ENCODE data around the gene ADCY2. TPM values are rescaled to one million over a fixed set of nuclear protein-coding genes. Genes with fewer than 3 reads are reported as not detected.

ADCY2 gene
- total and polyA plus RNA-seq, 4 experiments from 2014 or later: not detected

- Mint-ChIP-seq H3K36me3 (no peaks in the 10 kb centered on the region), H3K9me3 (peaks cover 0 to 3% (median 0%) of the 10 kb centered on the region in 8 donors), H3K4me1 (peaks cover 14 to 25% (median 19%) of the 10 kb centered on the region in 4 donors), H3K27ac (no peak overlapping the region), H3K4me3 (peak overlapping the region in 6 of 8 donors; percentile 29 to 73 (median 61)), H3K27me3 (peaks cover 48 to 52% of the 10 kb centered on the region in 2 donors)
- peaks cover 20% of the 10 kb centered on the region for H3K4me1 ChIP-seq (ENCODE audit: insufficient read depth, low read length)
- intact Hi-C loops (cut with micrococcal nuclease): no loop called here
- no peak overlapping the region for H3K4me3 ChIP-seq (ENCODE audit: low read length in 2 of 2)
- H3K27me3 ChIP-seq (ENCODE audit: insufficient read depth, low read length): no peaks in the 10 kb centered on the region
- peak; percentile 28 to 55 (median 43) for DNase-seq
- no peaks in the 10 kb centered on the region for H3K9me3 ChIP-seq (ENCODE audit: control insufficient read depth in 1 of 2, low read length in 2 of 2)
- CTCF ChIA-PET (ENCODE audit: partially characterized antibody): interaction anchor here (1.1 kb wide), 1 partner anchor 37 kb away, joined by 3 read pairs; no protein-coding TSS in a partner anchor
- POLR2A ChIA-PET (ENCODE audit: partially characterized antibody): no interaction called here
- no peak overlapping the region for H3K27ac ChIP-seq (ENCODE audit: low read depth, low read length)
- H3K36me3 ChIP-seq (ENCODE audit: insufficient read depth, low read length): no peaks in the 10 kb centered on the region
Measured at GRCh38 chr5:7779019-7780005, 383.4 kb downstream of the ADCY2 start.

GRCh38 chr5:7781899-7782298, 386.0 kb downstream of the ADCY2 start:
- H3K4me3 ChIP-seq (ENCODE audit: low read length in 2 of 2): no peak overlapping the region
- H3K36me3 ChIP-seq (ENCODE audit: insufficient read depth, low read length): no peaks in the 10 kb centered on the region
- no peaks in the 10 kb centered on the region for H3K9me3 ChIP-seq (ENCODE audit: control insufficient read depth in 1 of 2, low read length in 2 of 2)
- no peak overlapping the region for H3K27ac Mint-ChIP-seq
- peaks cover 14 to 25% (median 19%) of the 10 kb centered on the region in 4 donors for H3K4me1 Mint-ChIP-seq
- ChIA-PET CTCF (ENCODE audit: partially characterized antibody) (no interaction called here), POLR2A (ENCODE audit: partially characterized antibody) (no interaction called here)
- H3K27me3 ChIP-seq (ENCODE audit: insufficient read depth, low read length): no peaks in the 10 kb centered on the region
- H3K36me3 Mint-ChIP-seq: no peaks in the 10 kb centered on the region
- intact Hi-C loops (cut with micrococcal nuclease): no loop called here
- no peak overlapping the region for H3K27ac ChIP-seq (ENCODE audit: low read depth, low read length)
- no peak overlapping the region for H3K4me3 Mint-ChIP-seq
- peaks cover 20% of the 10 kb centered on the region for H3K4me1 ChIP-seq (ENCODE audit: insufficient read depth, low read length)
- peaks cover 46 to 54% of the 10 kb centered on the region in 2 donors for H3K27me3 Mint-ChIP-seq
- DNase-seq: no peak
- peaks cover 0 to 3% (median 0%) of the 10 kb centered on the region in 8 donors for H3K9me3 Mint-ChIP-seq

GRCh38 chr5:7784683-7785380, 388.9 kb downstream of the ADCY2 start:
- ChIA-PET POLR2A (ENCODE audit: partially characterized antibody) (no interaction called here), CTCF (ENCODE audit: partially characterized antibody) (no interaction called here)
- DNase-seq: no peak
- Mint-ChIP-seq H3K4me3 (no peak overlapping the region), H3K27ac (no peak overlapping the region), H3K36me3 (no peaks in the 10 kb centered on the region), H3K27me3 (peaks cover 41 to 46% of the 10 kb centered on the region in 2 donors), H3K9me3 (peaks cover 0 to 3% (median 0%) of the 10 kb centered on the region in 8 donors), H3K4me1 (peaks cover 2 to 10% (median 4%) of the 10 kb centered on the region in 4 donors)
- no peaks in the 10 kb centered on the region for H3K27me3 ChIP-seq (ENCODE audit: insufficient read depth, low read length)
- no peak overlapping the region for H3K27ac ChIP-seq (ENCODE audit: low read depth, low read length)
- no peaks in the 10 kb centered on the region for H3K36me3 ChIP-seq (ENCODE audit: insufficient read depth, low read length)
- intact Hi-C loops (cut with micrococcal nuclease): no loop called here
- no peak overlapping the region for H3K4me3 ChIP-seq (ENCODE audit: low read length in 2 of 2)
- peaks cover 1% of the 10 kb centered on the region for H3K4me1 ChIP-seq (ENCODE audit: insufficient read depth, low read length)
- H3K9me3 ChIP-seq (ENCODE audit: control insufficient read depth in 1 of 2, low read length in 2 of 2): no peaks in the 10 kb centered on the region

GRCh38 chr5:7787770-7788169, 391.8 kb downstream of the ADCY2 start:
- no peaks in the 10 kb centered on the region for H3K27me3 ChIP-seq (ENCODE audit: insufficient read depth, low read length)
- no peak for DNase-seq
- Mint-ChIP-seq H3K27ac (no peak overlapping the region), H3K27me3 (peaks cover 23 to 33% of the 10 kb centered on the region in 2 donors), H3K4me3 (no peak overlapping the region), H3K4me1 (no peaks in the 10 kb centered on the region), H3K36me3 (no peaks in the 10 kb centered on the region), H3K9me3 (no peaks in the 10 kb centered on the region)
- H3K36me3 ChIP-seq (ENCODE audit: insufficient read depth, low read length): no peaks in the 10 kb centered on the region
- intact Hi-C loops (cut with micrococcal nuclease): no loop called here
- no peak overlapping the region for H3K27ac ChIP-seq (ENCODE audit: low read depth, low read length)
- H3K9me3 ChIP-seq (ENCODE audit: control insufficient read depth in 1 of 2, low read length in 2 of 2): no peaks in the 10 kb centered on the region
- no peaks in the 10 kb centered on the region for H3K4me1 ChIP-seq (ENCODE audit: insufficient read depth, low read length)
- POLR2A ChIA-PET (ENCODE audit: partially characterized antibody): no interaction called here
- CTCF ChIA-PET (ENCODE audit: partially characterized antibody): no interaction called here
- no peak overlapping the region for H3K4me3 ChIP-seq (ENCODE audit: low read length in 2 of 2)

- no peaks in the 10 kb centered on the region for H3K4me1 ChIP-seq (ENCODE audit: insufficient read depth, low read length)
- peaks cover 19 to 23% of the 10 kb centered on the region in 2 donors for H3K27me3 Mint-ChIP-seq
- no peaks in the 10 kb centered on the region for H3K27me3 ChIP-seq (ENCODE audit: insufficient read depth, low read length)
- no peaks in the 10 kb centered on the region for H3K4me1 Mint-ChIP-seq
- no peak for DNase-seq
- CTCF ChIA-PET (ENCODE audit: partially characterized antibody): no interaction called here
- H3K9me3 Mint-ChIP-seq: no peaks in the 10 kb centered on the region
- no peak overlapping the region for H3K27ac ChIP-seq (ENCODE audit: low read depth, low read length)
- POLR2A ChIA-PET (ENCODE audit: partially characterized antibody): no interaction called here
- no peaks in the 10 kb centered on the region for H3K36me3 ChIP-seq (ENCODE audit: insufficient read depth, low read length)
- no peak overlapping the region for H3K4me3 ChIP-seq (ENCODE audit: low read length in 2 of 2)
- no peaks in the 10 kb centered on the region for H3K9me3 ChIP-seq (ENCODE audit: control insufficient read depth in 1 of 2, low read length in 2 of 2)
- H3K27ac Mint-ChIP-seq: no peak overlapping the region
- H3K36me3 Mint-ChIP-seq: no peaks in the 10 kb centered on the region
- intact Hi-C loops (cut with micrococcal nuclease): no loop called here
- no peak overlapping the region for H3K4me3 Mint-ChIP-seq
Measured at GRCh38 chr5:7789567-7789966, 393.6 kb downstream of the ADCY2 start.

GRCh38 chr5:7793895-7794294, 398.0 kb downstream of the ADCY2 start:
- no peak overlapping the region for H3K27ac ChIP-seq (ENCODE audit: low read depth, low read length)
- no peak overlapping the region for H3K4me3 Mint-ChIP-seq
- no peaks in the 10 kb centered on the region for H3K4me1 ChIP-seq (ENCODE audit: insufficient read depth, low read length)
- CTCF ChIA-PET (ENCODE audit: partially characterized antibody): no interaction called here
- no peaks in the 10 kb centered on the region for H3K9me3 Mint-ChIP-seq
- no peaks in the 10 kb centered on the region for H3K4me1 Mint-ChIP-seq
- no peaks in the 10 kb centered on the region for H3K36me3 Mint-ChIP-seq
- H3K36me3 ChIP-seq (ENCODE audit: insufficient read depth, low read length): no peaks in the 10 kb centered on the region
- no peak for DNase-seq
- POLR2A ChIA-PET (ENCODE audit: partially characterized antibody): no interaction called here
- no peaks in the 10 kb centered on the region for H3K27me3 ChIP-seq (ENCODE audit: insufficient read depth, low read length)
- H3K9me3 ChIP-seq (ENCODE audit: control insufficient read depth in 1 of 2, low read length in 2 of 2): no peaks in the 10 kb centered on the region
- peaks cover 10 to 18% of the 10 kb centered on the region in 2 donors for H3K27me3 Mint-ChIP-seq
- no peak overlapping the region for H3K4me3 ChIP-seq (ENCODE audit: low read length in 2 of 2)
- intact Hi-C loops (cut with micrococcal nuclease): no loop called here
- H3K27ac Mint-ChIP-seq: no peak overlapping the region

GRCh38 chr5:7794311-7794710, 398.4 kb downstream of the ADCY2 start:
- Mint-ChIP-seq H3K9me3 (peaks cover 0 to 2% (median 0%) of the 10 kb centered on the region in 8 donors), H3K4me1 (no peaks in the 10 kb centered on the region), H3K27me3 (peaks cover 12 to 18% of the 10 kb centered on the region in 2 donors), H3K4me3 (no peak overlapping the region), H3K36me3 (no peaks in the 10 kb centered on the region), H3K27ac (no peak overlapping the region)
- no peaks in the 10 kb centered on the region for H3K27me3 ChIP-seq (ENCODE audit: insufficient read depth, low read length)
- no peak for DNase-seq
- H3K4me1 ChIP-seq (ENCODE audit: insufficient read depth, low read length): no peaks in the 10 kb centered on the region
- POLR2A ChIA-PET (ENCODE audit: partially characterized antibody): no interaction called here
- intact Hi-C loops (cut with micrococcal nuclease): no loop called here
- CTCF ChIA-PET (ENCODE audit: partially characterized antibody): no interaction called here
- H3K27ac ChIP-seq (ENCODE audit: low read depth, low read length): no peak overlapping the region
- H3K9me3 ChIP-seq (ENCODE audit: control insufficient read depth in 1 of 2, low read length in 2 of 2): no peaks in the 10 kb centered on the region
- H3K4me3 ChIP-seq (ENCODE audit: low read length in 2 of 2): no peak overlapping the region
- H3K36me3 ChIP-seq (ENCODE audit: insufficient read depth, low read length): no peaks in the 10 kb centered on the region

Data from CD4-positive, alpha-beta memory T cell (primary cell).